ENCODE measurements around the gene LRRN2.

DNA sequence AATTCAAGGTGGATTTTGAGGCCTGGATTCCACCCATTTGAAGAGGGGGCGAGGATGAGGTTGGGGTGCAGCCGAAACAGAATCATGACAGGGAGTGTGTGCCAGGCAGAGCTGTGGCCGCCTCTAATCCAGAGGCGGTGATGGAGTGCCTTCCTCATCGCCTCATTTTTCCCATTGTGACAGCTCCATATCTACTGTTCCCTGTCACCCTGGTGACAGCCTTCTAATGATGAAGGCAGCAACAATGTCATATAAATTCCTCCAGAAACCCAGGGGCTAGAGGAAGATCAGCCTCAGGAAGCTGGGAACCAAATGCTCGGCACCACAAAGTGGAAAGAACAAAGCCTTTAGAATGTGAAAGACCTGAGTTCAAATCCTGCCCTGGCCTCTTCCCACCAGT lies 42.0 kb downstream of the LRRN2 start:
- no peak for TF ChIP-seq EZH2 (IDR thresholded peaks at IDR 0.05; ENCODE audit: low read depth, unreplicated experiment)
- TF ChIP-seq, protein P1, sequence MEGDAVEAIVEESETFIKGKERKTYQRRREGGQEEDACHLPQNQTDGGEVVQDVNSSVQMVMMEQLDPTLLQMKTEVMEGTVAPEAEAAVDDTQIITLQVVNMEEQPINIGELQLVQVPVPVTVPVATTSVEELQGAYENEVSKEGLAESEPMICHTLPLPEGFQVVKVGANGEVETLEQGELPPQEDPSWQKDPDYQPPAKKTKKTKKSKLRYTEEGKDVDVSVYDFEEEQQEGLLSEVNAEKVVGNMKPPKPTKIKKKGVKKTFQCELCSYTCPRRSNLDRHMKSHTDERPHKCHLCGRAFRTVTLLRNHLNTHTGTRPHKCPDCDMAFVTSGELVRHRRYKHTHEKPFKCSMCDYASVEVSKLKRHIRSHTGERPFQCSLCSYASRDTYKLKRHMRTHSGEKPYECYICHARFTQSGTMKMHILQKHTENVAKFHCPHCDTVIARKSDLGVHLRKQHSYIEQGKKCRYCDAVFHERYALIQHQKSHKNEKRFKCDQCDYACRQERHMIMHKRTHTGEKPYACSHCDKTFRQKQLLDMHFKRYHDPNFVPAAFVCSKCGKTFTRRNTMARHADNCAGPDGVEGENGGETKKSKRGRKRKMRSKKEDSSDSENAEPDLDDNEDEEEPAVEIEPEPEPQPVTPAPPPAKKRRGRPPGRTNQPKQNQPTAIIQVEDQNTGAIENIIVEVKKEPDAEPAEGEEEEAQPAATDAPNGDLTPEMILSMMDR (conservative IDR thresholded peaks at IDR 0.05; ENCODE audit: low read depth in 2 of 2): no peak
- TF ChIP-seq POLR2AphosphoS5 (IDR thresholded peaks at IDR 0.05; ENCODE audit: low read depth): no peak

Measured in GM23338 (cell line).